NCI-H2227 (cell line): ENCODE data around the gene GNB4.

Experiments
- DNase-seq: peaks from one replicate; lab custom pipeline; 2025; ENCODE audit not compliant: unreplicated experiment; lab: John Stamatoyannopoulos, UW

Gene GNB4

GRCh38 chr3:179373938-179374337, 77.3 kb downstream of the GNB4 start:
- DNase-seq = no peak

- DNase-seq = no peak
These were observed 81.6 kb downstream of the GNB4 start for GRCh38 chr3:179369621-179370020.

DNA sequence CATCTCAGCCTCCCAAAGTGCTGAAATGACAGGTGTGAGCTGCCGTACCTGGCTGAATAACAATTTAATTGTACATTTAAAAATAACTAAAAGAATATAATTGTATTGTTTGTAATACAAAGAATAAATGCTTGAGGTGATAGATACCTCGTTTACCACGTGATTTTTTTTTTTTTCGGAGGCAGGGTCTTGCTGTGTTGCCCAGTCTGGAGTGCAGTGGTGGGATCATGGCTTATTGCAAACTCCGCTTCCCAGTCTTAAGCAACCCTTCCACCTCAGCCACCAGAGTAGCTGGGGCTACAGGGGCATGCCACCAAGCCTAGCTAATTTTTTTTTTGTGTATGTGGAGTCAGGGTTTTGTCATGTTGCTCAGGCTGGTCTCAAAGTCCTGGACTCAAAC, 87.9 kb downstream of the GNB4 start:
- no peak for DNase-seq

GRCh38 chr3:179355996-179356395, 95.3 kb downstream of the GNB4 start:
- DNase-seq = no peak

- no peak for DNase-seq
These were observed 102.8 kb downstream of the GNB4 start for GRCh38 chr3:179348325-179349013.

DNA sequence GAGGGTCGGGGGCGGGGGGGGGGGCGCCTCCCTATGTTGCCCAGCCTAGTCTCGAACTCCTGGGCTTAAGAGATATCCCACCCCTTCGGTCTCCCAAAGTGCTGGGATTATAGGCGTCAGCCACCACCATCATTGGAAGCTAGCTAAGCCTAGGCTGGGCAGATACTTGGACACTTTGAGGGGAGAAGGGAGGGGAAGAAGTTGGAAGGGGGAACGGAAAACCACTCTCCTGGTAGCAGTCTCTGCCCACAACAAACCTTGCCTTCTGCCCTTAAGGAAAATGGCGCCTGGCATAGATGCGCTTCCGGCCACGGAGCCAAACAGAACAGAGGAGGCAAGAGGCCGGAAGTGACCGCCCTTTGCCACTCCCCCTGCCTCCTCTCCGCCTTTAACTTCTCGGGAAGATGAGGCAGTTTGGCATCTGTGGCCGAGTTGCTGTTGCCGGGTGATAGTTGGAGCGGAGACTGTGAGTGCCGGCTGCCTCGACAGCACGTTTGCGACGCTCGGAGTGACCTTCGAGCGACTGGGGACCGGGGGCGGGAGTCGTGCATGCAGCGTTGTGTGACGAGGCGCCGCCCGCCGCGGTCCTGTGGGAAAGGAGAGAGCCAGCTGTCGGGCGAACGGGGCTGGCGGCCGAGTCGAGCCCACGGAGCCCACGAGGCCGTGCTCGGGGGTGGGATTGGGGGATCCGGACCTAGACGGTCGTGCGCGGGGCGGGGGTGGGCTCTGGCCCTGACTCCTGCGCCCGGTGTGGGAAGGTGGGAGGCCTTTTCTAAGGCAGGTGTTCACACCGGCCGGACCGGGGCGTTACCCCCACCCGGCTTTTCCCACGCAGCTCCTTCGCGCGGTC, 103.7 kb downstream of the GNB4 start, which contains the start of gene MFN1:
Gene MFN1 (plus strand): TSS at position 365 of the 850 bp plus-strand sequence. CDS start 1,143 bp downstream, outside the sequence.
- peak; percentile 95 for DNase-seq
